ENCODE measurements around the gene HPSE. TPM values are rescaled to one million over a fixed set of nuclear protein-coding genes. Genes with fewer than 3 reads are reported as not detected.

The HPSE gene
- total and polyA plus RNA-seq, 2 of the 13 experiments (the other 11 are each of a cell fraction or from before 2014, with no cell fraction given) = not detected

DNA sequence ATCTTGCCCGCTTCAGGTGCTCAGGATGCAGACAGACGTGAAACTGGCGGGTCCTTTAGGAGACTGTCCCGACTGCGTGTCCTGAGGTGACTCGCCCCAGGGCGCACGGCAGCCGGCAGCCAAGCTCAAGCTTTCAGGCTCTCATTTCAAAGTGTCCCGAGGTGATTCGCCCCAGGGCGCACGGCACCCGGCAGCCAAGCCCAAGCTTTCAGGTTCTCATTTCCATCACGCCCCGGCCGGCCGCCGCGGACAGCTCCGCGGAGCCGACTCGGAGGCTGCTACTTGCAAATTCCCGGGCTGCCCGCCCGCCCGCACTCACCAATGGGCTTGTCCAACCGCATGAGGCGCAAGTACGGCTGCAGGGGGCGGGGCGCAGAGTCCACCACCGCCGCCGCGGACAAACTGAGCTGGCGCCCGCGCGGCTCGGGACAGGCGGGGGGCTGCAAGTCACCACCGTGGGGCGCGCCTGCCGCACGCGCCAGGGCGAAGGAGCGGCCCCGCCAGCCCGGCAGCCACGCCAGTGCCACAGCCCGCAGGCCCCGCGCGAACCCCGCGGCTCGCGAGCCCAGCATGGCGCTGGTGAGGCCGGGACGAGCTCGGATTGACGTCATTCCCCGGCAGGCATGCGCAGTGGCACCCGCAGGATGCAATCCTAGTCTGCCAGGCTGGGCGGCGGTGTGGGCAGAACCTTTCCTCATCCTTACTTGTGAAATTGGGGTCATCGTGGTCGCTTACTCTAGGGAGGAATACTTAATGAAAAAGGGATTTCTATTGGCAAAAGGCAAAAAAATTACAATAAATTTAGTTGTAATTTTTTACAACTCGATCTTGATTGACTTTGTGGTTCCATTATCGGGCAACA, 50.2 kb downstream of the HPSE start, which contains the start of gene COQ2 (continued):
- TF ChIP-seq ZNF446 (CRISPR knock-in tag; IDR thresholded peaks at IDR 0.05) = 0 out of 2 replicates have a peak, but pooled peaks have one; percentile 19
- no peak for TF ChIP-seq TOE1 (CRISPR knock-in tag; IDR thresholded peaks at IDR 0.05)
- TF ChIP-seq SP5 (CRISPR knock-in tag; IDR thresholded peaks at IDR 0.05; ENCODE audit: borderline replicate concordance, low read depth) = no peak
- no peak for TF ChIP-seq RFX3 (CRISPR knock-in tag; IDR thresholded peaks at IDR 0.05)
- TF ChIP-seq RBM39 (IDR thresholded peaks at IDR 0.05; ENCODE audit: low read depth, low read length, poor library complexity, severe bottlenecking) = no peak
- TF ChIP-seq GLI4 (CRISPR knock-in tag; IDR thresholded peaks at IDR 0.05; ENCODE audit: borderline replicate concordance) = no peak
- TF ChIP-seq, protein P1, sequence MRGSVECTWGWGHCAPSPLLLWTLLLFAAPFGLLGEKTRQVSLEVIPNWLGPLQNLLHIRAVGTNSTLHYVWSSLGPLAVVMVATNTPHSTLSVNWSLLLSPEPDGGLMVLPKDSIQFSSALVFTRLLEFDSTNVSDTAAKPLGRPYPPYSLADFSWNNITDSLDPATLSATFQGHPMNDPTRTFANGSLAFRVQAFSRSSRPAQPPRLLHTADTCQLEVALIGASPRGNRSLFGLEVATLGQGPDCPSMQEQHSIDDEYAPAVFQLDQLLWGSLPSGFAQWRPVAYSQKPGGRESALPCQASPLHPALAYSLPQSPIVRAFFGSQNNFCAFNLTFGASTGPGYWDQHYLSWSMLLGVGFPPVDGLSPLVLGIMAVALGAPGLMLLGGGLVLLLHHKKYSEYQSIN (CRISPR knock-in tag; IDR thresholded peaks at IDR 0.05; ENCODE audit: borderline replicate concordance) = no peak
- no peak; the same call in 1 of the 2 replicates for TF ChIP-seq ZKSCAN1 (IDR thresholded peaks at IDR 0.05; ENCODE audit: low read length)
- peak; percentile 77 for TF ChIP-seq ZNF441 (CRISPR knock-in tag; IDR thresholded peaks at IDR 0.05; ENCODE audit: borderline replicate concordance)
- 0 out of 2 replicates have a peak, but pooled peaks have one; percentile 62 for TF ChIP-seq ZSCAN31 (CRISPR knock-in tag; IDR thresholded peaks at IDR 0.05; ENCODE audit: low read depth)
- 0 out of 2 replicates have a peak, but pooled peaks have one; percentile 77 for TF ChIP-seq ZNF235 (CRISPR knock-in tag; IDR thresholded peaks at IDR 0.05; ENCODE audit: borderline replicate concordance)
- peak; percentile 88 for TF ChIP-seq SIN3A (IDR thresholded peaks at IDR 0.05; ENCODE audit: borderline replicate concordance, low read depth, low read length)
- TF ChIP-seq HNRNPUL1 (IDR thresholded peaks at IDR 0.05; ENCODE audit: low read depth, low read length) = no peak
- TF ChIP-seq HNRNPL (IDR thresholded peaks at IDR 0.05; ENCODE audit: low read depth, low read length) = no peak
- TF ChIP-seq ZNF724P (CRISPR knock-in tag; IDR thresholded peaks at IDR 0.05; ENCODE audit: borderline replicate concordance) = peak; percentile 91; the same call in 1 of the 2 replicates
- no peak for TF ChIP-seq PLRG1 (conservative IDR thresholded peaks at IDR 0.05)
- TF ChIP-seq CENPX (CRISPR knock-in tag; IDR thresholded peaks at IDR 0.05) = no peak
- TF ChIP-seq, protein P2, sequence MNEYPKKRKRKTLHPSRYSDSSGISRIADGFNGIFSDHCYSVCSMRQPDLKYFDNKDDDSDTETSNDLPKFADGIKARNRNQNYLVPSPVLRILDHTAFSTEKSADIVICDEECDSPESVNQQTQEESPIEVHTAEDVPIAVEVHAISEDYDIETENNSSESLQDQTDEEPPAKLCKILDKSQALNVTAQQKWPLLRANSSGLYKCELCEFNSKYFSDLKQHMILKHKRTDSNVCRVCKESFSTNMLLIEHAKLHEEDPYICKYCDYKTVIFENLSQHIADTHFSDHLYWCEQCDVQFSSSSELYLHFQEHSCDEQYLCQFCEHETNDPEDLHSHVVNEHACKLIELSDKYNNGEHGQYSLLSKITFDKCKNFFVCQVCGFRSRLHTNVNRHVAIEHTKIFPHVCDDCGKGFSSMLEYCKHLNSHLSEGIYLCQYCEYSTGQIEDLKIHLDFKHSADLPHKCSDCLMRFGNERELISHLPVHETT (CRISPR knock-in tag; conservative IDR thresholded peaks at IDR 0.05) = 0 out of 2 replicates have a peak, but pooled peaks have one; percentile 43
- TF ChIP-seq MED8 (CRISPR knock-in tag; IDR thresholded peaks at IDR 0.05; ENCODE audit: insufficient replicate concordance) = no peak
- TF ChIP-seq, protein P3, sequence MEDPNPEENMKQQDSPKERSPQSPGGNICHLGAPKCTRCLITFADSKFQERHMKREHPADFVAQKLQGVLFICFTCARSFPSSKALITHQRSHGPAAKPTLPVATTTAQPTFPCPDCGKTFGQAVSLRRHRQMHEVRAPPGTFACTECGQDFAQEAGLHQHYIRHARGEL (CRISPR knock-in tag; IDR thresholded peaks at IDR 0.05) = no peak
- TF ChIP-seq SRSF1 (optimal IDR thresholded peaks at IDR 0.05; ENCODE audit: low read depth, low read length) = no peak
- no peak for TF ChIP-seq ZNF652 (CRISPR knock-in tag; IDR thresholded peaks at IDR 0.05; ENCODE audit: borderline replicate concordance, low read depth)
- TF ChIP-seq, protein P4, sequence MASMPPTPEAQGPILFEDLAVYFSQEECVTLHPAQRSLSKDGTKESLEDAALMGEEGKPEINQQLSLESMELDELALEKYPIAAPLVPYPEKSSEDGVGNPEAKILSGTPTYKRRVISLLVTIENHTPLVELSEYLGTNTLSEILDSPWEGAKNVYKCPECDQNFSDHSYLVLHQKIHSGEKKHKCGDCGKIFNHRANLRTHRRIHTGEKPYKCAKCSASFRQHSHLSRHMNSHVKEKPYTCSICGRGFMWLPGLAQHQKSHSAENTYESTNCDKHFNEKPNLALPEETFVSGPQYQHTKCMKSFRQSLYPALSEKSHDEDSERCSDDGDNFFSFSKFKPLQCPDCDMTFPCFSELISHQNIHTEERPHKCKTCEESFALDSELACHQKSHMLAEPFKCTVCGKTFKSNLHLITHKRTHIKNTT (CRISPR knock-in tag; IDR thresholded peaks at IDR 0.05) = no peak
- TF ChIP-seq HOXA5 (CRISPR knock-in tag; IDR thresholded peaks at IDR 0.05) = no peak
- TF ChIP-seq SIX4 (CRISPR knock-in tag; IDR thresholded peaks at IDR 0.05) = no peak

Data from HepG2 (cell line).